GM18505 (cell line): ENCODE measurements around the gene USF2.
"Not testable (repeated sequence)": the region's sequence is repeated elsewhere in the genome, so short reads cannot be mapped to it uniquely, and the experiment has no call there.

Experiments used
- ATAC-seq: cut with Tn5 transposase; IDR thresholded peaks from one replicate; pipeline ENCODE4 v1.9.1; 2021; ENCODE audit not compliant: unreplicated experiment
- POLR2A ChIP-seq: IDR thresholded peaks from 4 replicates; pipeline ENCODE4 v1.6.1; 2011; ENCODE audit warnings: borderline replicate concordance; ENCODE audit not compliant: insufficient read depth, insufficient read length; ENCODE audit errors: extremely low read depth

USF2 gene

DNA sequence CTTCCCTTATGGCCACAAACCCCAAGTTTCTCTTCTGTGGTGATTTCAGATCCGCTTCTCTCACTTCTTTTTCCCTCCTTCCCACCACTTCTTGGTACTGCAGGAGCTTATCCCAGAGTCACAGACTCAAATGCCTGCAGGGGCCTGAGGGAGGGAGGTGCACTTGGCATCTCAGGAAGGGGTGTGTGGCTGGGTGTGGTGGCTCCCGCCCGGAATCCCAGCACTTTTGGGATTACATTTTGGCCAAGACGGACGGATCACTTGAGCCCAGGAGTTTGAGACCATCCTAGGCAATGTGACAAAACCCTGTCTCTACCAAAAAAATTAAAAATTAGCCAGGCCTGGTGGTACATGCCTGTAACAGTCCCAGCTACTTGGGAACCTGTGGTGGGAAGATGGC lies 5.6 kb downstream of the USF2 start:
- ATAC-seq: no peak
- no peak for TF ChIP-seq POLR2A

- no peak for ATAC-seq
- TF ChIP-seq POLR2A: no peak
These were observed 8.0 kb downstream of the USF2 start for GRCh38 chr19:35276706-35277281.

DNA sequence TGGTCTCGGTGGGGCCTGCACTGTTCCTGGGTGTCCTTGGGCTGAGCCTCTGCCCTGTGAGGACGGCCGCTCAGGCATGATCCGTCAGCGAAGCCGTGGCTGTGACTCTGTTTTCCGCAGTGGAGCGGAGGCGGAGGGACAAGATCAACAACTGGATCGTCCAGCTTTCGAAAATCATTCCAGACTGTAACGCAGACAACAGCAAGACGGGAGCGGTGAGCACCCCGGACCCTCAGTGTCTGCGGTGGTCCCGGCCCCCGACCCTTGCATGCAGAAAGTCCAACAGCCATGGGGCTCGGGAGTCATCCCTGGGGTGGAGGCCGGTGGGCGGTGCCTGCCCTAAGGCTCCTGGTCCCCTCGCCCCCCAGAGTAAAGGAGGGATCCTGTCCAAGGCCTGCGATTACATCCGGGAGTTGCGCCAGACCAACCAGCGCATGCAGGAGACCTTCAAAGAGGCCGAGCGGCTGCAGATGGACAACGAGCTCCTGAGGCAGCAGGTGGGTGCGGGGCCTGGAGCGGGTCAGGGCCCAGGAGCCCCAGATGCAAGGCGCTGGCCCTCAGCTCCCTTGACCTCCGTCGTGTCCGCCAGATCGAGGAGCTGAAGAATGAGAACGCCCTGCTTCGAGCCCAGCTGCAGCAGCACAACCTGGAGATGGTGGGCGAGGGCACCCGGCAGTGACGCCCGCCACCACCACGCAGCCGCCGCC lies 10.0 kb downstream of the USF2 start:
- no peak for TF ChIP-seq POLR2A
- ATAC-seq: no peak

GRCh38 chr19:35279374-35279773 lies 10.6 kb downstream of the USF2 start:
- TF ChIP-seq POLR2A: no peak

DNA sequence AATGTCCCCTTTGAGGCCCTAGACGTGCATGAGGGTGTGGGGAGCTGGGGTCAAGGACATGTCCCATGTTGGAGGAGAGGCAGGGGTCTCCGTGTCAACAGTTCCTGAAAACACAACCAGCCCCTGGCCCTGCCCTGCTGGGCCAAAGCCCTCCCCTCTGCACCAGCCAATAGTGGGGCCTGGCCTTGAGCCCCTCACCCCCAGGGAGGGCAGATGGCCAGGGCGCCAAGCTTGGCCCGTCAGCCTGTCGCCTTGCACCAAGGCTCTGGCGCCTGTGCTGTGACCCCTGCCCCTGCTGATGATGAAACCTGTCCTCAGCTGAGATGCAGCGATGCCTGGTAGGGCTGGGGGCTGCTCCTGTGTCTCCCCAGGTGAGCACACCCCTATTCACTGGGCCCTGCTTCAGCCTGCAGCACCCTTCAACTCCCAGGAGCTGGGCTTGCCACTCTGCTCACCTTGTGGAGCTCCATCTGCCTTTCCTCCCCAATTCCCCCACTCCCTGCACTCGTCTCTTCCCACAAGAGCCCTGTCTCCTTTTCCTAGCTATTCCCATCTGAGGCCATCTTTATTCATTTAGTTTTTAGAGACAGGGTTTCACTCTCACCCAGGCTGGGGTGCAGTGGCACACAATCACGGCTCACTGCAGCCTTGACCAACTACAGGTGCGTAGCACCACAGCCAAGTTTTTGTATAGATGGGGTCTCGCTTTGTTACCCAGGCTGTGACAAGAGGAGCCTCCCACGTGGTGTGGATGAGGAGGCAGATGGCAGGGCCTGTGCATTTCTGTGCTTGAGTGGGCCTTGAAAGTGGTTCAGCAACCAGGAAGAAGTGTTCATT lies 11.4 kb downstream of the USF2 start:
- no peak for TF ChIP-seq POLR2A
- ATAC-seq: no peak

More at GRCh38 chr19:35279374-35279773, 10.6 kb downstream of the USF2 start:
- ATAC-seq: no peak

DNA sequence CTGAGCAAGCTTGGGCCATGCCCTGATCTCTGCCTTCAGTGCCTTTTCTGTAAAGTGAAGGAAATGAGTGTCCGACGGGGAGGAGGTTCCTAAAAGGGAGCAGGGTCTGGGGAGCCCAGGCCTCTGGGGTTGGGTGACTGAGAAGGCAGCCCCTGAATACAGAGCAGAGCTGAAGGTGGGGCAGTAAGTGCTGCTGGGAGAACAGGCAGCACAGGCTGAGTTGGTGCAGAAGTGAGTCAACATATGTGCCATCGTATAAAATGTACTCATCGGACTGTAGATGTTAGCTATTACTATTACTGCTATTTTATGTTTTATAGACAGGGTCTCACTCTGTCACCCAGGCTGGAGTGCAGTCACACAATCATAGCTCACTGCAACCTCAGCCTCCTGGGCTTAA lies 12.5 kb downstream of the USF2 start:
- TF ChIP-seq POLR2A: no peak
- ATAC-seq: no peak

DNA sequence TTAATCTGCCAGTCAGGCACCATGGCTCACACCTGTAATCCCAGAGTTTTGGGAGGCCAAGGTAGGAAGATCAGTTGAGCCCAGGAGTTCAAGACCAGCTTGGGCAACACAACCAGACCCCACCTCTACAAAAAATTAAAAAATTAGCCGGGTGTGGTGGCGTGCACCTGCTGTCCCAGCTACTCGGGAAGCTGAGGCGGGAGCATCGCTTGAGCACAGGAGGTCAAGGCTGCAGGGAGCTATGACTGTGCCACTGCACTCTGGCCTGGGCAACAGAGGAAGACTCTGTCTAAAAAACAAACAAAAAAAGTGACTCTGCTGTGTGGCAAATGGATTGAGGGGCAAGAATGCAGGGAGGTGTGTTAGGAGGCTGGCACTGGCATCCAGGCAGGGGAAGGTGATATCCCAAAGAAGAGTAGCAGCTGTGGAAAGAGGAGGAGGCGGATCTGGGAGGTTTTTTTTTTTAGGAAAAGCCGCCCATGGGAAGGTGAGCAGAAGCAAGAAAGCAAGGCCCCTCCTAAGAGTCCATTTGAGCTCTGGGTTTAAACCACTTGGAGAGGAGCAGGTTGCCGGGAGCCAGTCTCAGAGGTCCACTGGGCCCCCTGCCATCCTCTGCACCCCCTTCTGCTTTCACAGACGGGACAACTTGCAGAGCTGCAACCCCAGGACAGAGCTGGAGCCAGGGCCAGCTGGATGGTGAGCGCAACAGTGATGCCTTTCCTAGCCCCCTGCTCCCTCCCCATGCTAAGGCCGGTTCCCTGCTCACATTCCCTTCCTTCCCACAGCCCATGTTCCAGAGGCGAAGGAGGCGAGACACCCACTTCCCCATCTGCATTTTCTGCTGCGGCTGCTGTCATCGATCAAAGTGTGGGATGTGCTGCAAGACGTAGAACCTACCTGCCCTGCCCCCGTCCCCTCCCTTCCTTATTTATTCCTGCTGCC lies 15.7 kb downstream of the USF2 start:
- no peak for ATAC-seq
- no peak for TF ChIP-seq POLR2A

DNA sequence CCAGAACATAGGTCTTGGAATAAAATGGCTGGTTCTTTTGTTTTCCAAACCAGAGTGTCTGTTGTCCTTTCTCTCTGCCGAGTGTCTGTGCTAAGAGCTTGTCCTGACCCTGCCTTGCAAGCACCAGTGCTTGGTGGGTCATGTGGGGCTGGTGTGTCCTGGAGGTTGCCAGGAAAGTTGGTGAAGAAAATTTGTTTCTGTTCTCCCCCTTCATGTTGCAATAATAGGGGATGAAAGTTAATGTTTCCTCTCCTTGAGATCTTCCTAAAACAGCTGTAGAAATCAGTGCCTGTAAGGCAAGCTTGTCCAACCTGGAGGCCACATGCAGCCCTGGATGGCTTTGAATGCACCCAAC lies 16.3 kb downstream of the USF2 start:
- no peak for TF ChIP-seq POLR2A
- ATAC-seq: no peak

DNA sequence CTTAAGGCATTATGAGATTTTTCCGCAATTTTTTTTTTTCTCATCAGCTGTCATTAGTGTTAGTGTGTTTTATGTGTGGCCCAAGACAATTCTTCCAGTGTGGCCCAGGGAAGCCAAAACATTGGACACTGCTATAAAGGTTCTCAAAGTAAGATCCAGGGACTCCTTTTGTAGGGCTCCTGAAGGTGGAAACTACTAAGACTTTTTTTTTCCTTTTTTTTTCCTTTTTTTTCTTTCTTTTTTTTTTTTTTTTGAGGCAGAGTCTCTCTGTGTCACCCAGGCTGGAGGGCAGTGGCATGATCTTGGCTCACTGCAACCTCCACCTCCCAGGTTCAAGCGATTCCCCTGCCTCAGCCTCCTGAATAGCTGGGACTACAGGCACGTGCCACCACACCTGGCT lies 16.7 kb downstream of the USF2 start:
- not testable (repeated sequence) for ATAC-seq

DNA sequence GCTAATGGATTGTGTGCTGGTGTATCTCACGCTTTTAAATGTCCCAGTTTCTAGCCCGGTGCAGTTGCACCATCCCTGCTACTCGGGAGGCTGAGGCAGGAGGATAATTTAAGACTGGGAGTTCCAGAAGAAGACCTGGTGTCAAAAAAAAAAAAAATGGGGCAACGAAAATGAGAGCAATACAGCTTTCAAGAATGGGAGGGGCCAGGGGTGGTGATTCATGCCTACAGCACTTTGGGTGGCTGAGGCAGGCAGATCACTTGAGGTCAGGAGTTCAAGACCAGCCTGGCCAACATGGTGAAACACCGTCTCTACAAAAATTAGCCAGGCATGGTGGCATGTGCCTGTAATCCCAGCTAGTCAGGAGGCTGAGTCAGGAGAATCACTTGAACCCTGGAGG lies 17.3 kb downstream of the USF2 start:
- ATAC-seq: not testable (repeated sequence)

DNA sequence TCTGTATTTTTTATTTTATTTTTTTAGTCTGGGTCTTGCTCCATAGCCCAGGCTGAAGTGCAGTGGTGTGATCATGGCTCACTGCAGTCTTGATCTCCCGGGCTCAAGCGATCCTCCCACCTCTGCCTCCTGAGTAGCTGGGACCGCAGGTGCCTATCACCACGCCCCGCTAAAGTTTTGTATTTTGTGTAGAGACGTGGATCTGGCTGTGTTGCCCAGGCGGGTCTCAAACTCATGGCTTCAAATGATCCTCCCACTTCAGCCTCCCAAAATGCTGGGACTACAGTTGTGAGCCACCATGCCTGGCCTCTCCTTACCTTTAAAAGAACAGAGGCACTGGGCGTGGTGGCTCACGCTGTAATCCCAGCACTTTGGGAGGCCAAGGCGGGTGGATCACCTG lies 19.0 kb downstream of the USF2 start:
- TF ChIP-seq POLR2A: no peak
- ATAC-seq: no peak

- no peak for ATAC-seq
These were observed 19.6 kb downstream of the USF2 start for GRCh38 chr19:35288331-35288730.

GRCh38 chr19:35288906-35289305 lies 20.1 kb downstream of the USF2 start:
- ATAC-seq: no peak
- no peak for TF ChIP-seq POLR2A

More at GRCh38 chr19:35288331-35288730, 19.6 kb downstream of the USF2 start:
- no peak for TF ChIP-seq POLR2A
